Measurements from ENCODE around the gene TTC7B. TPM values are rescaled to one million over a fixed set of nuclear protein-coding genes. Genes with fewer than 3 reads are reported as not detected.

The TTC7B gene
- total and polyA plus RNA-seq, 9 of the 15 experiments (the other 6 are each of a cell fraction or from before 2014, with no cell fraction given), result 2.2 to 77.2 (median 36.7) TPM

DNA sequence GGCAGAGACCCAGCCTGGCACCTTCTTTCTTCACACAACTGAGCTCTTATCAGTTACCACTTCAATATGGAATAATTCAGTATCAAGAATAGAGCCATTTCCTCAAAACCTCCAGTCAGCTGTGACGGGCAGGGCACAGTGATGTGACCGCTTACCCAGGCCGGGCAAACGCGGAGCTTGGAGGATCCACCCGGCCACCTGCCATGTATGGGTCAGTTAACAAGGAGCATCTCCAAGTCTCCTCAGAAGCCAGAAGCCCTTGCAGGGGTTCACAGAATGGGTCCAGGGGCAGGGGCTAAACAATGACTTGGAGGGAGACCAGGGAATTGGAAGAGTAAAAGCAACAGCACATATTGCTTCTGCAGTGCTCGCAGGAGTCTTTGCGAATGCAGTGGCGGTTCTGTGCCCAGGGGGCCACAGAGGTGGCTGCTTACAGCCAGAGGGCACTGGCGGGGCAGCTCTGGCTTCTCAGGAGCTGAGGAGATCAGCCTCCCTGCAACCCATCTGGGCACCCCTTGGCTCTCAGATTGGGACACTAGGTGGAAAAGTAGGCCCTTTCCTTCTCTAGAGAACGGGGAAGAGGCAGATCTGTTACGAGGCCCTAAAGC, 257.1 kb downstream of the TTC7B start:
- no peak for ATAC-seq
- Histone ChIP-seq H3K4me2 (ENCODE audit: insufficient read depth, low read length) (no peak overlapping the region), H3K4me1 (replicated peaks in 1 of 2; ENCODE audit: control insufficient read depth in 2 of 2, insufficient read depth in 2 of 2, low read length in 2 of 2) (peaks cover 19 to 38% of the 10 kb centered on the region in 2 experiments; a peak in 4 of 5 replicates), H3K27me3 (ENCODE audit: control insufficient read depth in 2 of 2, insufficient read depth in 2 of 2, low read length in 2 of 2) (no peaks in the 10 kb centered on the region), H4K20me1 (replicated peaks; ENCODE audit: control insufficient read depth, insufficient read depth, low read length) (no peaks in the 10 kb centered on the region), H3K9me1 (ENCODE audit: control insufficient read depth, insufficient read depth, low read length) (peaks cover 2% of the 10 kb centered on the region), H3K36me3 (ENCODE audit: control insufficient read depth, insufficient read depth, low read length) (no peaks in the 10 kb centered on the region), H3K4me3 (no peak overlapping the region), H2AFZ (ENCODE audit: low read depth, low read length) (no peak overlapping the region), H3K79me2 (ENCODE audit: control insufficient read depth, insufficient read depth, low read length) (no peaks in the 10 kb centered on the region), H3K9me3 (replicated peaks; ENCODE audit: control insufficient read depth, insufficient read depth, low read depth, low read length) (no peaks in the 10 kb centered on the region), H3K9ac (ENCODE audit: insufficient read depth in 1 of 2, low read depth in 2 of 2, low read length in 2 of 2) (no peak overlapping the region), H3K27ac (ENCODE audit: extremely low read depth, low read depth, low read length) (no peak overlapping the region)
- in situ Hi-C loops (cut with MboI), result no loop called here
- DNase-seq (ENCODE audit: extremely low read depth in 1 of 4, low spot score in 3 of 4), result no peak
- TF ChIP-seq DMBX1 (CRISPR knock-in tag; IDR thresholded peaks at IDR 0.05; ENCODE audit: borderline replicate concordance), result no peak
- TF ChIP-seq KLF16 (IDR thresholded peaks at IDR 0.05), result no peak
- TF ChIP-seq, protein P1, sequence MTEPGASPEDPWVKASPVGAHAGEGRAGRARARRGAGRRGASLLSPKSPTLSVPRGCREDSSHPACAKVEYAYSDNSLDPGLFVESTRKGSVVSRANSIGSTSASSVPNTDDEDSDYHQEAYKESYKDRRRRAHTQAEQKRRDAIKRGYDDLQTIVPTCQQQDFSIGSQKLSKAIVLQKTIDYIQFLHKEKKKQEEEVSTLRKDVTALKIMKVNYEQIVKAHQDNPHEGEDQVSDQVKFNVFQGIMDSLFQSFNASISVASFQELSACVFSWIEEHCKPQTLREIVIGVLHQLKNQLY (CRISPR knock-in tag; conservative IDR thresholded peaks at IDR 0.05), result no peak
- TF ChIP-seq STAT6 (CRISPR knock-in tag; IDR thresholded peaks at IDR 0.05), result no peak
- no peak for TF ChIP-seq ZNF583 (CRISPR knock-in tag; IDR thresholded peaks at IDR 0.05)
- WGBS (ENCODE audit: insufficient coverage, low coverage, missing lambda C conversion rate), result 100% methylated on average over 3 of the region's 12 CpGs
- POLR2A ChIA-PET, result no interaction called here
- CTCF ChIA-PET (ENCODE audit: low intra/inter-chr PET ratio), result no interaction called here
- BruUV-seq (replicated peaks), result no TSS peak
- no peak for FAIRE-seq
- intact Hi-C loops (cut with micrococcal nuclease), result no loop called here

All from K562 (cell line).